ENCODE measurements around the gene FADS2. TPM values are rescaled to one million over a fixed set of nuclear protein-coding genes. Genes with fewer than 3 reads are reported as not detected.
A peak's percentile ranks its signal among the peaks of the same experiment; 100 is the strongest.

The FADS2 gene
- total RNA-seq, 1 donor from 2014 or later, result 315 TPM

DNA sequence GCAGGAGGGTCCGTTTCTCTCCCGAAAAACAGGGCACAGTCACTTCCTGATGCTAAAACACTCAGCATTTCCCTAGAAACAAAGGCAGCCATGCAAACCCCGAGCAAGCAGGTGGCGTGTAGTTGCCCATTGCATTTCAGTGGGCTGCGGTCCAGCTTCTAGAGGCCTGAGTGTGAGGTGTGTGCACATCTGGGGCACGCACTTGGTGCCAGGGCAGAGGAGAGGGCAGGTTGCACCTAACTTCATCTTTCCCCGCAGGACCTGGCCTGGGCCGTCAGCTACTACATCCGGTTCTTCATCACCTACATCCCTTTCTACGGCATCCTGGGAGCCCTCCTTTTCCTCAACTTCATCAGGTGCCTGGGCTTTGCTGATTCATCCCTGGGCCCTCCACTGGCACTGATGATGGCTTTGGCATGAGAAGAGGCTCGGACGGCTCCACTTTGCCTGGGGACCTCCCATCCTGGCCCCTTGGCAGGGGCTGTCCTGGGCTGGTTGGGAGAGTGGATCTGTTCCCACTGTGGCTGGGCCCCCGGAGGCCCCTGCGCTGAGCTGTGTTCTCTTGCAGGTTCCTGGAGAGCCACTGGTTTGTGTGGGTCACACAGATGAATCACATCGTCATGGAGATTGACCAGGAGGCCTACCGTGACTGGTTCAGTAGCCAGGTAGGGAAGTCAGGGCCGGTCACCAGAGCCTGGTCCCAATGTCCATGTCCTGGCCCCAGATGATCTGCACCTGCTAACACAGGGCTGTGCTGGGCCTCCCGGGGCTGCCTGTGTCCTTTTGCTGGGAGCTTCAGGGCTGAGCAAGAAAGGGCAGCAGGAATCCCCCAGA, 34.8 kb downstream of the FADS2 start:
- no peaks in the 10 kb centered on the region for H3K9me3 Mint-ChIP-seq (ENCODE audit: low read depth)
- TF ChIP-seq, protein P1, sequence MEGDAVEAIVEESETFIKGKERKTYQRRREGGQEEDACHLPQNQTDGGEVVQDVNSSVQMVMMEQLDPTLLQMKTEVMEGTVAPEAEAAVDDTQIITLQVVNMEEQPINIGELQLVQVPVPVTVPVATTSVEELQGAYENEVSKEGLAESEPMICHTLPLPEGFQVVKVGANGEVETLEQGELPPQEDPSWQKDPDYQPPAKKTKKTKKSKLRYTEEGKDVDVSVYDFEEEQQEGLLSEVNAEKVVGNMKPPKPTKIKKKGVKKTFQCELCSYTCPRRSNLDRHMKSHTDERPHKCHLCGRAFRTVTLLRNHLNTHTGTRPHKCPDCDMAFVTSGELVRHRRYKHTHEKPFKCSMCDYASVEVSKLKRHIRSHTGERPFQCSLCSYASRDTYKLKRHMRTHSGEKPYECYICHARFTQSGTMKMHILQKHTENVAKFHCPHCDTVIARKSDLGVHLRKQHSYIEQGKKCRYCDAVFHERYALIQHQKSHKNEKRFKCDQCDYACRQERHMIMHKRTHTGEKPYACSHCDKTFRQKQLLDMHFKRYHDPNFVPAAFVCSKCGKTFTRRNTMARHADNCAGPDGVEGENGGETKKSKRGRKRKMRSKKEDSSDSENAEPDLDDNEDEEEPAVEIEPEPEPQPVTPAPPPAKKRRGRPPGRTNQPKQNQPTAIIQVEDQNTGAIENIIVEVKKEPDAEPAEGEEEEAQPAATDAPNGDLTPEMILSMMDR (IDR thresholded peaks at IDR 0.05), result no peak
- H3K27ac Mint-ChIP-seq (ENCODE audit: unreplicated experiment), result no peak overlapping the region
- DNase-seq (ENCODE audit: low spot score), result peak; percentile 76
- no peaks in the 10 kb centered on the region for H3K27me3 Mint-ChIP-seq (ENCODE audit: low read depth)
- H3K4me1 Mint-ChIP-seq (ENCODE audit: low read depth), result no peaks in the 10 kb centered on the region
- no peak overlapping the region for H3K4me3 Mint-ChIP-seq (ENCODE audit: unreplicated experiment)
- peaks cover 31% of the 10 kb centered on the region for H3K36me3 Mint-ChIP-seq (ENCODE audit: low read depth)

DNA sequence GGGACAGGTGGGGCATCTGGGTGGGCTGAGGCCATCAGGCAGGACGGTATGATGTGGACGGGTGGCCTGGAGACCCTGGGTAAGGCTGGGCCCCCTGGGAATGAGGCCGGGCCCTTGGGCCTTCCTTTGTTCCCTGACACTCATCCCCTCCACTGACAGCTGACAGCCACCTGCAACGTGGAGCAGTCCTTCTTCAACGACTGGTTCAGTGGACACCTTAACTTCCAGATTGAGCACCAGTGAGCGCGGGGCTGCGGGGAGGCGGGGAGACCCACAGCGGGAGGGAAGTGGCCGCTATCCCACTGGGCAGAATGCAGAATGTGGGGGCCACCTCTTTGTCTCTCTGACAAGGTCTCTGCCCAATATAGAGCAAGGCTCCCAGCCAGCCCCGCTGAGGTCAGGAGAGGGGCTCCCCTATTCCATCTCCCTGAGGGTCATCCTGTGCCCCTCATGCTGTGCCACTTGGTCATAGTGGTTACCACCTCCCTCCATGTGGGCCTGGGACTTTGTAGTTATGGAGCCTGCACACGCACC, 35.5 kb downstream of the FADS2 start:
- H3K36me3 Mint-ChIP-seq (ENCODE audit: low read depth), result peaks cover 31% of the 10 kb centered on the region
- DNase-seq (ENCODE audit: low spot score), result no peak
- H3K27ac Mint-ChIP-seq (ENCODE audit: unreplicated experiment), result no peak overlapping the region
- TF ChIP-seq, protein P1 (IDR thresholded peaks at IDR 0.05), result no peak
- no peaks in the 10 kb centered on the region for H3K4me1 Mint-ChIP-seq (ENCODE audit: low read depth)
- no peaks in the 10 kb centered on the region for H3K9me3 Mint-ChIP-seq (ENCODE audit: low read depth)
- H3K4me3 Mint-ChIP-seq (ENCODE audit: unreplicated experiment), result no peak overlapping the region
- no peaks in the 10 kb centered on the region for H3K27me3 Mint-ChIP-seq (ENCODE audit: low read depth)

DNA sequence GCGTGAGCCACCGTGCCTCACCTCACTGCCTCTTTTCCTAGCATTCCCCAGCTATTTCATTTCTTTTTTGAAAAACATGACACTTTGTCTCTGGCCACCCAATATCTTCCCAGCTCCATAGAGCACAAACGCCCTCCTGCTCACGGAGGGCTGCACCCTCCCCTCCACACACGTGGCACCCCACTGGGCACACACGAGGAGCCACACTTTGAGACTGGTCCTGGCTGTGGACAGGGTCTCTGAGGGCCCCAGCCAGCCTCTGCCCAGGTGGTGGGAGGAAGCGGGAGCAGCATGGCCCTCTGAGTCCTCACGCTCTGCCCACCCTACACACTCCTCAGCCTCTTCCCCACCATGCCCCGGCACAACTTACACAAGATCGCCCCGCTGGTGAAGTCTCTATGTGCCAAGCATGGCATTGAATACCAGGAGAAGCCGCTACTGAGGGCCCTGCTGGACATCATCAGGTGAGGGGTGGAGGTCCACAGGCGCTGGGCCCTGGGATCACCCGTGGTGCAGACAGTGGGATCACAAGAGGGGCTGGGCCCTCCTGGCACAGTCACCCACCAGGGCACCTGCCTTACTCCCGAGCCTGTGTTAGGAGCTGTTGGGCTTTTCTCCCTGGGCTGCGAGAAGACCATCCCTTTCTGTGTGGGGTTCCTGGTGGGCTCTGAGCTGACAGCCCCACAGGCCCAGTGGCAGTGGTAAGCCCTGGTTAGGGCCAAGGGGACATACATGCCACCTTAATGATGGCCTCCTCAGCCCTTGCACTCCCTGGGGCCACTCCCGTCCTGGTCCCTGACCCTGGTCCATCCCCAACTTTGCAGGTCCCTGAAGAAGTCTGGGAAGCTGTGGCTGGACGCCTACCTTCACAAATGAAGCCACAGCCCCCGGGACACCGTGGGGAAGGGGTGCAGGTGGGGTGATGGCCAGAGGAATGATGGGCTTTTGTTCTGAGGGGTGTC, 37.0 kb downstream of the FADS2 start:
- H3K27ac Mint-ChIP-seq (ENCODE audit: unreplicated experiment), result no peak overlapping the region
- TF ChIP-seq, protein P1 (IDR thresholded peaks at IDR 0.05), result no peak
- peaks cover 6% of the 10 kb centered on the region for H3K4me1 Mint-ChIP-seq (ENCODE audit: low read depth)
- DNase-seq (ENCODE audit: low spot score), result peak; percentile 86
- H3K36me3 Mint-ChIP-seq (ENCODE audit: low read depth), result peaks cover 19% of the 10 kb centered on the region
- H3K9me3 Mint-ChIP-seq (ENCODE audit: low read depth), result no peaks in the 10 kb centered on the region
- H3K4me3 Mint-ChIP-seq (ENCODE audit: unreplicated experiment), result no peak overlapping the region
- H3K27me3 Mint-ChIP-seq (ENCODE audit: low read depth), result no peaks in the 10 kb centered on the region

DNA sequence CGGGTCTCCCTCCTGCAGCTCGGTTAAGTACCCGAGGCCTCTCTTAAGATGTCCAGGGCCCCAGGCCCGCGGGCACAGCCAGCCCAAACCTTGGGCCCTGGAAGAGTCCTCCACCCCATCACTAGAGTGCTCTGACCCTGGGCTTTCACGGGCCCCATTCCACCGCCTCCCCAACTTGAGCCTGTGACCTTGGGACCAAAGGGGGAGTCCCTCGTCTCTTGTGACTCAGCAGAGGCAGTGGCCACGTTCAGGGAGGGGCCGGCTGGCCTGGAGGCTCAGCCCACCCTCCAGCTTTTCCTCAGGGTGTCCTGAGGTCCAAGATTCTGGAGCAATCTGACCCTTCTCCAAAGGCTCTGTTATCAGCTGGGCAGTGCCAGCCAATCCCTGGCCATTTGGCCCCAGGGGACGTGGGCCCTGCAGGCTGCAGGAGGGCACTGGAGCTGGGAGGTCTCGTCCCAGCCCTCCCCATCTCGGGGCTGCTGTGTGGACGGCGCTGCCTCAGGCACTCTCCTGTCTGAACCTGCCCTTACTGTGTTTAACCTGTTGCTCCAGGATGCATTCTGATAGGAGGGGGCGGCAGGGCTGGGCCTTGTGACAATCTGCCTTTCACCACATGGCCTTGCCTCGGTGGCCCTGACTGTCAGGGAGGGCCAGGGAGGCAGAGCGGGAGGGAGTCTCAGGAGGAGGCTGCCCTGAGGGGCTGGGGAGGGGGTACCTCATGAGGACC, 38.3 kb downstream of the FADS2 start:
- no peaks in the 10 kb centered on the region for H3K9me3 Mint-ChIP-seq (ENCODE audit: low read depth)
- DNase-seq (ENCODE audit: low spot score), result peak; percentile 81
- peaks cover 19% of the 10 kb centered on the region for H3K4me1 Mint-ChIP-seq (ENCODE audit: low read depth)
- no peaks in the 10 kb centered on the region for H3K27me3 Mint-ChIP-seq (ENCODE audit: low read depth)
- TF ChIP-seq, protein P1 (IDR thresholded peaks at IDR 0.05), result no peak
- H3K36me3 Mint-ChIP-seq (ENCODE audit: low read depth), result peaks cover 14% of the 10 kb centered on the region
- H3K27ac Mint-ChIP-seq (ENCODE audit: unreplicated experiment), result peak overlapping the region; percentile 12
- no peak overlapping the region for H3K4me3 Mint-ChIP-seq (ENCODE audit: unreplicated experiment)

Data from chondrocyte (in vitro differentiated cells).